ENCODE results near the gene ASTL.

GRCh38 chr2:96135171-96135570 is 3.1 kb downstream of the ASTL start:
- no peak for TF ChIP-seq CTCF (IDR thresholded peaks at IDR 0.05; ENCODE audit: low read length)
- TF ChIP-seq EZH2phosphoT487 (IDR thresholded peaks at IDR 0.05; ENCODE audit: low read length): no peak
- TF ChIP-seq EZH2 (optimal IDR thresholded peaks at IDR 0.05; ENCODE audit: low read depth, low read length): no peak
